Measurements from ENCODE around the gene MAT1A.

DNA sequence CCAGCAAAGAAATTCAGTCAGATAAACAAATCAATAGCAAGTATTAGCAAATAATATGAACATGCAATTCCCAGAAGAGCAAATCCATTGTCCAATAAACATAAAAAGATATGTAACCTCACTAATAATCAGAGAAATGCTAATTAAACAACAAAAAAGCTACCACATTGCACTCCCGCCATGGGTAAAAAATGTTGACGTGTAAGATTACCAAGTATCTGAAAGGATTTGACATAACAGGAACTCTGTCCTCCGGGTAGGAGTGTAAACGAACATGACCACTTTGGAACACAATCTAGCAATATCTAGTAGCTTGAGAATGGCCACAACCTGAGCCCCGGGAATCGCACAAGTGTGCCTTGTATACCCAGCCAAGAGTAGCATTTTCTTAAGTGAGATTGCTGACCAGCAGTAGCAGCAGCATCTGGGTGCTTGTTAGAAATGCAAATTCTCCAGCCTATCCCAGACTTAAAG lies 35.5 kb upstream of the MAT1A start:
- TF ChIP-seq, protein P1, sequence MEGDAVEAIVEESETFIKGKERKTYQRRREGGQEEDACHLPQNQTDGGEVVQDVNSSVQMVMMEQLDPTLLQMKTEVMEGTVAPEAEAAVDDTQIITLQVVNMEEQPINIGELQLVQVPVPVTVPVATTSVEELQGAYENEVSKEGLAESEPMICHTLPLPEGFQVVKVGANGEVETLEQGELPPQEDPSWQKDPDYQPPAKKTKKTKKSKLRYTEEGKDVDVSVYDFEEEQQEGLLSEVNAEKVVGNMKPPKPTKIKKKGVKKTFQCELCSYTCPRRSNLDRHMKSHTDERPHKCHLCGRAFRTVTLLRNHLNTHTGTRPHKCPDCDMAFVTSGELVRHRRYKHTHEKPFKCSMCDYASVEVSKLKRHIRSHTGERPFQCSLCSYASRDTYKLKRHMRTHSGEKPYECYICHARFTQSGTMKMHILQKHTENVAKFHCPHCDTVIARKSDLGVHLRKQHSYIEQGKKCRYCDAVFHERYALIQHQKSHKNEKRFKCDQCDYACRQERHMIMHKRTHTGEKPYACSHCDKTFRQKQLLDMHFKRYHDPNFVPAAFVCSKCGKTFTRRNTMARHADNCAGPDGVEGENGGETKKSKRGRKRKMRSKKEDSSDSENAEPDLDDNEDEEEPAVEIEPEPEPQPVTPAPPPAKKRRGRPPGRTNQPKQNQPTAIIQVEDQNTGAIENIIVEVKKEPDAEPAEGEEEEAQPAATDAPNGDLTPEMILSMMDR (IDR thresholded peaks at IDR 0.05), result no peak
- TF ChIP-seq POLR2A (IDR thresholded peaks at IDR 0.05), result no peak
